OCI-LY3 (cell line): ENCODE measurements around the gene GPR139.

ENCODE experiments used
- H2AFZ ChIP-seq: fragments of 200-600, 300-600 bp; shearing (Covaris generic); 2 replicates; pipeline ENCODE4 v1.6.0; 2014; ENCODE audit warnings: antibody characterized with exemption, low read depth, low read length
- H3K27ac ChIP-seq: fragments of 200-600, 300-600 bp; sonication (generic); 2 replicates; pipeline ENCODE4 v1.5.1; 2014; ENCODE audit warnings: mild to moderate bottlenecking, low read length, moderate library complexity, mixed read lengths
- H3K27me3 ChIP-seq: fragments of 200-600, 300-600 bp; sonication (generic); 2 replicates; pipeline ENCODE4 v1.6.1; 2014; ENCODE audit warnings: low read depth, low read length, mixed read lengths
- H3K36me3 ChIP-seq: fragments of 200-600, 300-600 bp; sonication (generic); replicated peaks from 2 replicates; pipeline ENCODE3; 2014; ENCODE audit warnings: low read depth, low read length, mixed read lengths
- H3K4me1 ChIP-seq: fragments of 300-600, 200-600 bp; sonication (generic); 2 replicates; pipeline ENCODE4 v1.6.1; 2014; ENCODE audit warnings: low read length, mixed read lengths
- H3K4me2 ChIP-seq: fragments of 200-600, 300-600 bp; sonication (generic); 2 replicates; pipeline ENCODE4 v1.6.1; 2014; ENCODE audit warnings: low read length, mixed read lengths
- H3K4me3 ChIP-seq: fragments of 300-600, 200-600 bp; sonication (generic); 2 replicates; pipeline ENCODE4 v1.5.1; 2014; ENCODE audit warnings: antibody characterized with exemption, mild to moderate bottlenecking, low read length, moderate library complexity
- H3K79me2 ChIP-seq: fragments of 300-600, 200-600 bp; shearing (Covaris generic); 2 replicates; pipeline ENCODE4 v1.6.1; 2014; ENCODE audit warnings: mild to moderate bottlenecking, low read length, mixed read lengths
- H3K9ac ChIP-seq: fragments of 300-600, 200-600 bp; shearing (Covaris generic); 2 replicates; pipeline ENCODE4 v1.6.0; 2014; ENCODE audit warnings: mild to moderate bottlenecking, low read length, moderate library complexity
- H3K9me3 ChIP-seq: fragments of 200-600, 300-600 bp; shearing (Covaris generic); 2 replicates; pipeline ENCODE4 v1.6.1; 2014; ENCODE audit warnings: low read length, mixed read lengths; ENCODE audit not compliant: insufficient read depth
- H4K20me1 ChIP-seq: fragments of 200-600, 300-600 bp; sonication (generic); 2 replicates; pipeline ENCODE4 v1.6.1; 2016; ENCODE audit warnings: low read length, mixed read lengths; ENCODE audit not compliant: insufficient read depth
- EZH2phosphoT487 ChIP-seq: fragments of 200-600 bp; shearing (Covaris generic); IDR thresholded peaks from 2 replicates; pipeline ENCODE4 v1.6.1; 2018; ENCODE audit warnings: antibody characterized with exemption, mixed run types, low read depth
- TF ChIP-seq, protein P1 (sequence below): fragments of 200-600, 300-600 bp; sonication (generic); IDR thresholded peaks from 2 replicates; pipeline ENCODE4 v1.5.1; 2014; ENCODE audit warnings: antibody characterized with exemption, low read length, low read depth

Gene GPR139

GRCh38 chr16:20079106-20079505 is 5.4 kb upstream of the GPR139 start:
- H3K9me3 ChIP-seq = no peaks in the 10 kb centered on the region
- no peaks in the 10 kb centered on the region for H3K79me2 ChIP-seq
- H3K27me3 ChIP-seq = peaks cover 6% of the 10 kb centered on the region; the same call in 1 of the 2 replicates
- H3K4me2 ChIP-seq = no peak overlapping the region
- peaks cover 3% of the 10 kb centered on the region for H3K4me1 ChIP-seq
- no peaks in the 10 kb centered on the region for H3K36me3 ChIP-seq
- no peak overlapping the region for H3K27ac ChIP-seq
- no peaks in the 10 kb centered on the region; the same call in 1 of the 2 replicates for H4K20me1 ChIP-seq
- H3K4me3 ChIP-seq = no peak overlapping the region
- TF ChIP-seq, protein P1, sequence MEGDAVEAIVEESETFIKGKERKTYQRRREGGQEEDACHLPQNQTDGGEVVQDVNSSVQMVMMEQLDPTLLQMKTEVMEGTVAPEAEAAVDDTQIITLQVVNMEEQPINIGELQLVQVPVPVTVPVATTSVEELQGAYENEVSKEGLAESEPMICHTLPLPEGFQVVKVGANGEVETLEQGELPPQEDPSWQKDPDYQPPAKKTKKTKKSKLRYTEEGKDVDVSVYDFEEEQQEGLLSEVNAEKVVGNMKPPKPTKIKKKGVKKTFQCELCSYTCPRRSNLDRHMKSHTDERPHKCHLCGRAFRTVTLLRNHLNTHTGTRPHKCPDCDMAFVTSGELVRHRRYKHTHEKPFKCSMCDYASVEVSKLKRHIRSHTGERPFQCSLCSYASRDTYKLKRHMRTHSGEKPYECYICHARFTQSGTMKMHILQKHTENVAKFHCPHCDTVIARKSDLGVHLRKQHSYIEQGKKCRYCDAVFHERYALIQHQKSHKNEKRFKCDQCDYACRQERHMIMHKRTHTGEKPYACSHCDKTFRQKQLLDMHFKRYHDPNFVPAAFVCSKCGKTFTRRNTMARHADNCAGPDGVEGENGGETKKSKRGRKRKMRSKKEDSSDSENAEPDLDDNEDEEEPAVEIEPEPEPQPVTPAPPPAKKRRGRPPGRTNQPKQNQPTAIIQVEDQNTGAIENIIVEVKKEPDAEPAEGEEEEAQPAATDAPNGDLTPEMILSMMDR = no peak
- no peak for TF ChIP-seq EZH2phosphoT487
- no peak overlapping the region for H3K9ac ChIP-seq
- no peak overlapping the region for H2AFZ ChIP-seq

GRCh38 chr16:20075243-20075642 is 1.6 kb upstream of the GPR139 start:
- Histone ChIP-seq H3K79me2 (no peaks in the 10 kb centered on the region), H4K20me1 (no peaks in the 10 kb centered on the region), H3K4me2 (no peak overlapping the region), H2AFZ (no peak overlapping the region), H3K27ac (no peak overlapping the region), H3K9ac (no peak overlapping the region), H3K4me3 (no peak overlapping the region), H3K27me3 (peaks cover 14% of the 10 kb centered on the region), H3K4me1 (no peaks in the 10 kb centered on the region), H3K9me3 (no peaks in the 10 kb centered on the region), H3K36me3 (no peaks in the 10 kb centered on the region)
- TF ChIP-seq, protein P1 = no peak
- TF ChIP-seq EZH2phosphoT487 = no peak

DNA sequence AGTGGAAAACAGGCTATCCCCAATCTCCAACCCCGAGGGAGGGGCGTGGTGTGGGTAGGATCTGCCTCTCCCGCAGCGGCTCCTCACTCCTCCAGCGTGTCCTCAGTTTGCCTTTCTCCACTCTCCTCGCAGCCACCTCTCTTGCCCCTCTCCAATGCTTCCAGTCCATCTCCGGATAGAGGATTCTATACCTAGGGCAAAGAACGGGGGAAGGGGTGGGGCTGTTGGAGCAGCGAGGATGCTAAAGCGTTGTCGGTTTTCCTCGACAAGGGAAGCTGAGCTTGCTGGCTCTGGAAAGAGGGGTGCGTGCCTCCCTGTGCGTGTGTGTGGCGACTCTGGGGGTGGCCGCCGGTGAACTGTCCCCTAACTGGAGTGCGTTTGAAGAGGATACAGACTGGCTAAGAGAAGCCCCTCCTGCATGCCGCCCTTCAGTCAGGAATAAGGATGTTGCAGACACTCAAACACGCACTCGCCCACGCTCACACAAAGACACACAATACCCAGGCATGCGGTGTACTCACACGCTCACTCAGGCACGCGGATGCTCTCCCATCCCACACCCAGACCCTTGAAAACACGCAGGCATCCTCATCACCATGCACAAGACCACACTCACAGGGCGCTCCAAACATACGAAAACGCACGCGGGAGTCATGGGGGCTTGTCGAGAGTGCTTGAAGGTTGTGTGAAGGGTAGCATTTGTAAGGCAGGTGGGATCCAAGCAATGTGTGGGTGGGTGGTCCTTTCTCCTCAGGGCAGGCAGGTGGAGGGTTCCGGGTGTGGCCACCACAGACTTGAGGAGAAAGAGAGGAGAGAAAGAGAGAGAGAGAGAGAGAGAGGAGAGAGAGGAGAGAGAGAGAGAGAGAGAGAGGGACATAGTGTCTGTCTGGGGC is 655 bp upstream of the GPR139 start:
- Histone ChIP-seq H3K4me1 (no peaks in the 10 kb centered on the region), H3K9me3 (no peaks in the 10 kb centered on the region), H3K79me2 (no peaks in the 10 kb centered on the region), H3K4me3 (no peak overlapping the region), H2AFZ (no peak overlapping the region), H3K27ac (no peak overlapping the region), H3K4me2 (no peak overlapping the region), H3K36me3 (no peaks in the 10 kb centered on the region), H3K9ac (no peak overlapping the region), H3K27me3 (peaks cover 20% of the 10 kb centered on the region), H4K20me1 (no peaks in the 10 kb centered on the region)
- no peak for TF ChIP-seq EZH2phosphoT487
- TF ChIP-seq, protein P1 = no peak

- Histone ChIP-seq H3K9ac (no peak overlapping the region), H4K20me1 (no peaks in the 10 kb centered on the region), H3K4me1 (no peaks in the 10 kb centered on the region), H3K79me2 (no peaks in the 10 kb centered on the region), H3K4me3 (no peak overlapping the region), H3K4me2 (no peak overlapping the region), H3K27ac (no peak overlapping the region), H3K9me3 (peaks cover 7% of the 10 kb centered on the region; the same call in 1 of the 2 replicates), H2AFZ (no peak overlapping the region), H3K27me3 (peaks cover 19% of the 10 kb centered on the region), H3K36me3 (no peaks in the 10 kb centered on the region)
- TF ChIP-seq, protein P1 = no peak
- TF ChIP-seq EZH2phosphoT487 = no peak
These were observed 852 bp downstream of the GPR139 start for GRCh38 chr16:20072874-20073202.
